CD14-positive monocyte (primary cell): ENCODE data around the gene PRKAR1B. TPM values are rescaled to one million over a fixed set of nuclear protein-coding genes. Genes with fewer than 3 reads are reported as not detected.

ENCODE experiments used
- DNase-seq, 3 donors: peaks; one replicate each; pipeline ENCODE4 v3.0.0-alpha.2; 2011 to 2022
- H2AFZ ChIP-seq: 2 replicates; pipeline ENCODE4 v1.6.0; 2012; ENCODE audit warnings: mild to moderate bottlenecking, low read depth, low read length, inconsistent platforms; ENCODE audit not compliant: insufficient read depth, poor library complexity, severe bottlenecking
- H3K27ac ChIP-seq, 2 donors: 1 replicate in 1 of 2; 2 replicates in 1 of 2; pipeline ENCODE4 v1.5.1; 2012 to 2013; ENCODE audit warnings: low read length in 2 of 2, control low read depth in 1 of 2, inconsistent platforms in 1 of 2, low read depth in 1 of 2, mild to moderate bottlenecking in 1 of 2
- H3K27me3 ChIP-seq, 2 donors: one replicate each; pipeline versions ENCODE4 v1.6.0 to v1.6.1; 2011 to 2013; ENCODE audit warnings: low read length in 2 of 2; ENCODE audit not compliant: control insufficient read depth in 2 of 2, insufficient read depth in 2 of 2
- H3K36me3 ChIP-seq, 2 donors: replicated peaks in 1 of 2; 1 replicate in 1 of 2; 2 replicates in 1 of 2; pipeline versions ENCODE4 v1.5.1 to v1.6.1; 2012 to 2013; ENCODE audit warnings: low read length in 2 of 2, control low read depth in 1 of 2, inconsistent platforms in 1 of 2, mild to moderate bottlenecking in 1 of 2; ENCODE audit not compliant: insufficient read depth in 2 of 2, control insufficient read depth in 1 of 2
- H3K4me1 ChIP-seq, 2 donors: 1 replicate in 1 of 2; 2 replicates in 1 of 2; pipeline versions ENCODE4 v1.5.1 to v1.6.1; 2012 to 2013; ENCODE audit warnings: low read length in 2 of 2, control low read depth in 1 of 2, inconsistent platforms in 1 of 2, mild to moderate bottlenecking in 1 of 2, moderate library complexity in 1 of 2; ENCODE audit not compliant: insufficient read depth in 2 of 2, control insufficient read depth in 1 of 2
- H3K4me2 ChIP-seq: replicated peaks from 2 replicates; pipeline ENCODE3; 2012; ENCODE audit warnings: low read length, moderate library complexity, mild to moderate bottlenecking; ENCODE audit not compliant: poor library complexity, severe bottlenecking; ENCODE audit errors: extremely low read depth
- H3K4me3 ChIP-seq, 3 experiments: fragments of 200-600 bp in 1 of 3; sonication (generic) in 1 of 3; replicated peaks in 1 of 3; 1 replicate in 2 of 3; 2 replicates in 1 of 3; pipeline ENCODE4 v1.5.1; 2011 to 2013; ENCODE audit warnings: low read length in 3 of 3, mild to moderate bottlenecking in 3 of 3, control low read depth in 2 of 3, low read depth in 2 of 3, inconsistent platforms in 1 of 3, moderate library complexity in 1 of 3
- H3K79me2 ChIP-seq: 2 replicates; pipeline ENCODE4 v1.6.0; 2012; ENCODE audit warnings: mild to moderate bottlenecking, control low read depth, inconsistent platforms, low read length, moderate library complexity; ENCODE audit not compliant: insufficient read depth
- H3K9ac ChIP-seq: 2 replicates; pipeline ENCODE4 v1.6.0; 2017; ENCODE audit warnings: low read length, mild to moderate bottlenecking; ENCODE audit not compliant: insufficient read depth, poor library complexity, severe bottlenecking
- H3K9me3 ChIP-seq, 2 donors: replicated peaks in 1 of 2; 1 replicate in 1 of 2; 2 replicates in 1 of 2; pipeline versions ENCODE4 v1.5.1 to v1.6.1; 2012 to 2013; ENCODE audit warnings: low read length in 2 of 2, control low read depth in 1 of 2; ENCODE audit not compliant: control insufficient read depth in 1 of 2, insufficient read depth in 1 of 2
- H4K20me1 ChIP-seq: 2 replicates; pipeline ENCODE4 v1.6.0; 2012; ENCODE audit warnings: mild to moderate bottlenecking, low read length, control low read depth, moderate library complexity; ENCODE audit not compliant: insufficient read depth
- H3K27ac Mint-ChIP-seq, 7 donors: one replicate each; pipeline ENCODE4 v1.8.0; 2020; ENCODE audit warnings: mild to moderate bottlenecking in 7 of 7, mixed read lengths in 7 of 7, moderate library complexity in 6 of 7, inconsistent platforms in 2 of 7
- H3K27me3 Mint-ChIP-seq, 3 donors: one replicate each; pipeline ENCODE4 v1.8.0; 2021 to 2022; ENCODE audit warnings: low read depth in 3 of 3, mild to moderate bottlenecking in 3 of 3, mixed read lengths in 3 of 3, moderate library complexity in 3 of 3, inconsistent platforms in 1 of 3
- H3K36me3 Mint-ChIP-seq, 2 donors: one replicate each; pipeline ENCODE4 v1.8.0; 2020; ENCODE audit warnings: mixed read lengths in 2 of 2, inconsistent platforms in 1 of 2, mild to moderate bottlenecking in 1 of 2
- H3K4me1 Mint-ChIP-seq: one replicate; pipeline ENCODE4 v1.8.0; 2020; ENCODE audit warnings: mild to moderate bottlenecking, mixed read lengths
- H3K4me3 Mint-ChIP-seq, 2 donors: one replicate each; pipeline ENCODE4 v1.8.0; 2020; ENCODE audit warnings: mild to moderate bottlenecking in 2 of 2, mixed read lengths in 2 of 2, moderate library complexity in 1 of 2
- H3K9me3 Mint-ChIP-seq, 7 donors: one replicate each; pipeline ENCODE4 v1.8.0; 2020 to 2022; ENCODE audit warnings: mixed read lengths in 7 of 7, mild to moderate bottlenecking in 6 of 7, moderate library complexity in 6 of 7, inconsistent platforms in 2 of 7
- WGBS: methylation state at CpG from one replicate; pipeline ENCODE4 v1.1.5; 2013; ENCODE audit warnings: missing lambda C conversion rate; ENCODE audit not compliant: insufficient coverage; 5-methylcytosine and 5-hydroxymethylcytosine counted together
- intact Hi-C, 2 donors: fragments of 100-400 bp; cut with micrococcal nuclease; formaldehyde crosslinking; loops; one replicate each; pipeline versions ENCODE4 v1.15.0 to v1.15.1; 2023
- polyA plus RNA-seq, 3 donors: library from polyadenylated mRNA; depleted of rRNA in 1 of 3; unstranded in 2 of 3; stranded (reverse) in 1 of 3; fragments of 300-500 nt in 2 of 3; fragments of >200 nt in 1 of 3; fragmentation: Illumina TruSeq in 2 of 3; gene quantifications; 1 replicate in 2 of 3; 2 replicates in 1 of 3; pipeline ENCODE4 v1.2.3, GENCODE V29; 2012 to 2021
- TF ChIP-seq, protein P1 (sequence below): fragments of 200-600 bp; IDR thresholded peaks from one replicate; pipeline ENCODE4 v1.8.0; 2022; ENCODE audit warnings: antibody characterized with exemption, mild to moderate bottlenecking

PRKAR1B gene
- polyA plus RNA-seq, 3 donors, result 0.94 to 2.1 (median 1.1) TPM

DNA sequence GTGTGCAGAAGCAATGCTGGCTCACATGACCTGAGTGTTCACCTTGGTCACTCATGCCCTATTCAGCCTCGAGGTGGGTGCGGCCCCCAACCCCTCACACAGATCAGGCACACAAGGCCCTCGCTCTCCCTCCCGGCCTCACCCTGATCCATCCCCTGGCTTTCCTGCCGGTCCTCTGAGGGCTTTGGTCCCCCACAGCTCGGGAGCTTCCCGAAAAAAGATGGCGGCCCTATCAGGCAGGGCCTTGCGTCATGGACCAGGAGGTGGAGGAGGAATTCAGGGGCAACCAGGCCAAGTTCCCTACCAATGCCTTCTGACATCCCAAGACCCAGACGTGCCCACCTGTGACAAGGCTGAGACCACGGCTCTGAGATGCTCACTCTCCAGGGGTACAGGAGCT, 44.3 kb downstream of the PRKAR1B start:
- Histone ChIP-seq H3K36me3 (no peaks in the 10 kb centered on the region), H3K4me2 (no peak overlapping the region), H3K9ac (no peak overlapping the region), H3K9me3 (peaks cover 53 to 61% of the 10 kb centered on the region in 2 donors), H2AFZ (no peak overlapping the region), H4K20me1 (no peaks in the 10 kb centered on the region), H3K27ac (no peak overlapping the region), H3K4me3 (no peak overlapping the region), H3K27me3 (no peaks in the 10 kb centered on the region), H3K79me2 (no peaks in the 10 kb centered on the region), H3K4me1 (no peaks in the 10 kb centered on the region)
- no peak for DNase-seq
- H3K9me3 Mint-ChIP-seq, result peaks cover 47 to 74% (median 63%) of the 10 kb centered on the region in 7 donors
- no peak overlapping the region for H3K4me3 Mint-ChIP-seq
- peaks cover 0 to 2% of the 10 kb centered on the region in 2 donors for H3K36me3 Mint-ChIP-seq
- H3K27ac Mint-ChIP-seq, result no peak overlapping the region
- 94% methylated on average over 6 of the region's 11 CpGs for WGBS
- no peaks in the 10 kb centered on the region for H3K4me1 Mint-ChIP-seq
- TF ChIP-seq, protein P1, sequence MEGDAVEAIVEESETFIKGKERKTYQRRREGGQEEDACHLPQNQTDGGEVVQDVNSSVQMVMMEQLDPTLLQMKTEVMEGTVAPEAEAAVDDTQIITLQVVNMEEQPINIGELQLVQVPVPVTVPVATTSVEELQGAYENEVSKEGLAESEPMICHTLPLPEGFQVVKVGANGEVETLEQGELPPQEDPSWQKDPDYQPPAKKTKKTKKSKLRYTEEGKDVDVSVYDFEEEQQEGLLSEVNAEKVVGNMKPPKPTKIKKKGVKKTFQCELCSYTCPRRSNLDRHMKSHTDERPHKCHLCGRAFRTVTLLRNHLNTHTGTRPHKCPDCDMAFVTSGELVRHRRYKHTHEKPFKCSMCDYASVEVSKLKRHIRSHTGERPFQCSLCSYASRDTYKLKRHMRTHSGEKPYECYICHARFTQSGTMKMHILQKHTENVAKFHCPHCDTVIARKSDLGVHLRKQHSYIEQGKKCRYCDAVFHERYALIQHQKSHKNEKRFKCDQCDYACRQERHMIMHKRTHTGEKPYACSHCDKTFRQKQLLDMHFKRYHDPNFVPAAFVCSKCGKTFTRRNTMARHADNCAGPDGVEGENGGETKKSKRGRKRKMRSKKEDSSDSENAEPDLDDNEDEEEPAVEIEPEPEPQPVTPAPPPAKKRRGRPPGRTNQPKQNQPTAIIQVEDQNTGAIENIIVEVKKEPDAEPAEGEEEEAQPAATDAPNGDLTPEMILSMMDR, result no peak
- intact Hi-C loops, result no loop called here
- peaks cover 0 to 1% (median 1%) of the 10 kb centered on the region in 3 donors for H3K27me3 Mint-ChIP-seq

DNA sequence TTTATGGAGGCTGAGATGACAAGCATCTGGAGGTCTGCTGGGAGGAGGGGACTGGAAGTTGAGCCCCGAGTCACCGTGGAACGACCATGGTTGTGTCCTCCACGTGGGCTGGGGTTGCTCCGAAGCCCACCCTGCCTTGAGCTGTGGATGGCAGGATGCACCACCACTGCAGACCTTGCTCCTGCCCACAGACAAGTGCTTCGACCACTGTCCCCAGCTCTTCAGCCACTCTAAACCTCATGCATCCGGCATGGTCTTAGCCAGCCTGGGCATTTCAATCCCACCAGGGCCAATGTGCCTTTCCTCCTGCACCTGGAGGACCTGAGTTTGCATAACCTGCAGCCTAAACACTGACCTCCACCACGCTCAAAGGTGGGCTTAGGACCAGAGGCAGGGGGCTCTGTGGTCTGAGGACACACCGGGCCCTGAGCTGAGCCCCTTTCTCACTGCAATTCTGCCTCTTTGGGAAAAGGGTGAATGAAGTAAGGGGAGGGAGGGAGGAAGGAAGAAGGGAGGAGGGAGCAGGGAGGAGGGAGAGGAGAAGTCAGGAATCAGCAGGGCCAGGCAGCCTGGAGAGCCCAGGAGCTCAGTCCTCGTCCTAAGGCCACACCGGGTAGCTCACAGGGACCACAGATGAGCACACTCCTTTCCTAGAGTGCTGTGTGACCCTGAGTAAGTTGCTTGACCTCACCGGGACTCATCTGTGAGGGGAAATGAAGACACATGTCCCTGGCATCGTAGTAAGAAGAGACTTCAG, 45.4 kb downstream of the PRKAR1B start:
- no peaks in the 10 kb centered on the region for H3K4me1 ChIP-seq
- no peak overlapping the region for H3K4me3 ChIP-seq
- H4K20me1 ChIP-seq, result no peaks in the 10 kb centered on the region
- H3K27me3 ChIP-seq, result no peaks in the 10 kb centered on the region
- H2AFZ ChIP-seq, result no peak overlapping the region
- H3K79me2 ChIP-seq, result no peaks in the 10 kb centered on the region
- no peaks in the 10 kb centered on the region for H3K36me3 ChIP-seq
- intact Hi-C loops, result no loop called here
- H3K27ac ChIP-seq, result no peak overlapping the region
- TF ChIP-seq, protein P1, result no peak
- no peak overlapping the region for H3K4me3 Mint-ChIP-seq
- no peak for DNase-seq
- H3K36me3 Mint-ChIP-seq, result peaks cover 0 to 2% of the 10 kb centered on the region in 2 donors
- peaks cover 47 to 56% of the 10 kb centered on the region in 2 donors for H3K9me3 ChIP-seq
- H3K4me2 ChIP-seq, result no peak overlapping the region
- H3K9me3 Mint-ChIP-seq, result peaks cover 40 to 66% (median 58%) of the 10 kb centered on the region in 7 donors
- no peak overlapping the region for H3K9ac ChIP-seq
- no peak overlapping the region for H3K27ac Mint-ChIP-seq
- no peaks in the 10 kb centered on the region for H3K4me1 Mint-ChIP-seq
- no peaks in the 10 kb centered on the region for H3K27me3 Mint-ChIP-seq
- 98% methylated on average over 12 of the region's 13 CpGs for WGBS
